Fibroblast of lung (primary cell): ENCODE results near the gene CIPC.

Source experiments
- CTCF ChIP-seq, 2 donors: IDR thresholded peaks in 1 of 2; conservative IDR thresholded peaks in 1 of 2; 1 replicate in 1 of 2; 2 replicates in 1 of 2; pipeline ENCODE4 v1.5.1; 2011 to 2012; ENCODE audit warnings: low read length in 2 of 2, control low read depth in 1 of 2, inconsistent platforms in 1 of 2, low read depth in 1 of 2, mild to moderate bottlenecking in 1 of 2
- EZH2 ChIP-seq: IDR thresholded peaks from 2 replicates; pipeline ENCODE4 v1.5.1; 2012; ENCODE audit warnings: low read length, control low read depth, mild to moderate bottlenecking; ENCODE audit errors: missing control alignments

GRCh38 chr14:77099425-77100167 lies 1.5 kb downstream of the CIPC start:
- no peak for TF ChIP-seq CTCF (conservative IDR thresholded peaks at IDR 0.05 in 1 of 2, IDR thresholded peaks at IDR 0.05 in 1 of 2; ENCODE audit: low read depth in 1 of 2, low read length in 2 of 2)
- no peak for TF ChIP-seq EZH2
